DND-41 (cell line): ENCODE measurements around the gene KRTAP4-9.

Source experiments
- ATAC-seq: fragments of 200-7000 bp; cut with Tn5 transposase; 3 replicates; pipeline ENCODE4 v1.9.1; 2021; ENCODE audit warnings: low read depth; ENCODE audit not compliant: insufficient read depth
- DNase-seq: peaks from one replicate; pipeline ENCODE4 v3.0.0-alpha.2; 2020
- H2AFZ ChIP-seq: 2 replicates; pipeline ENCODE4 v1.6.0; 2012; ENCODE audit warnings: low read depth, low read length
- H3K27ac ChIP-seq: 2 replicates; pipeline ENCODE4 v1.5.1; 2012; ENCODE audit warnings: low read length, inconsistent platforms
- H3K27me3 ChIP-seq: fragments of 200-600 bp; sonication (generic); 2 replicates; pipeline ENCODE4 v1.6.0; 2012; ENCODE audit warnings: low read length, mild to moderate bottlenecking, inconsistent platforms; ENCODE audit not compliant: insufficient read depth, poor library complexity
- H3K36me3 ChIP-seq: 2 replicates; pipeline ENCODE4 v1.5.1; 2012; ENCODE audit warnings: low read length, inconsistent platforms; ENCODE audit not compliant: insufficient read depth
- H3K4me1 ChIP-seq: 2 replicates; pipeline ENCODE4 v1.5.1; 2012; ENCODE audit warnings: mild to moderate bottlenecking, low read length; ENCODE audit not compliant: insufficient read depth
- H3K4me2 ChIP-seq: 2 replicates; pipeline ENCODE4 v1.6.0; 2012; ENCODE audit warnings: mild to moderate bottlenecking, moderate library complexity, low read length, inconsistent platforms; ENCODE audit not compliant: insufficient read depth
- H3K4me3 ChIP-seq, 2 experiments: fragments of 200-600 bp in 1 of 2; shearing (Covaris generic) in 1 of 2; 2 replicates each; pipeline ENCODE4 v1.5.1; 2012 to 2016; ENCODE audit warnings: inconsistent platforms in 2 of 2, low read length in 2 of 2, mild to moderate bottlenecking in 2 of 2, low read depth in 1 of 2, moderate library complexity in 1 of 2
- H3K79me2 ChIP-seq: 2 replicates; pipeline ENCODE4 v1.6.0; 2012; ENCODE audit warnings: low read length, inconsistent platforms; ENCODE audit not compliant: insufficient read depth
- H3K9ac ChIP-seq: 2 replicates; pipeline ENCODE4 v1.6.0; 2012; ENCODE audit warnings: low read depth, mild to moderate bottlenecking, inconsistent platforms, low read length, moderate library complexity
- H3K9me3 ChIP-seq: 2 replicates; pipeline ENCODE4 v1.5.1; 2012; ENCODE audit warnings: low read length, moderate library complexity, mild to moderate bottlenecking, inconsistent platforms; ENCODE audit not compliant: insufficient read depth, severe bottlenecking
- H4K20me1 ChIP-seq: 2 replicates; pipeline ENCODE4 v1.6.0; 2012; ENCODE audit warnings: low read length; ENCODE audit not compliant: insufficient read depth
- CTCF ChIP-seq: IDR thresholded peaks from 2 replicates; pipeline ENCODE4 v1.5.1; 2012; ENCODE audit warnings: borderline replicate concordance, low read length, moderate library complexity, mild to moderate bottlenecking; ENCODE audit not compliant: poor library complexity, severe bottlenecking; ENCODE audit errors: extremely low read depth
- EZH2 ChIP-seq: IDR thresholded peaks from 3 replicates; pipeline ENCODE4 v1.6.1; 2012; ENCODE audit warnings: borderline replicate concordance, low read depth, mild to moderate bottlenecking, moderate library complexity, low read length, inconsistent platforms; ENCODE audit not compliant: severe bottlenecking

The KRTAP4-9 gene

GRCh38 chr17:41126412-41126811 is 21.2 kb downstream of the KRTAP4-9 start:
- ATAC-seq, result no peak
- DNase-seq, result no peak
- no peak overlapping the region for H2AFZ ChIP-seq
- no peak for TF ChIP-seq EZH2
- TF ChIP-seq CTCF, result no peak
- no peak overlapping the region for H3K4me2 ChIP-seq
- no peak overlapping the region for H3K4me3 ChIP-seq
- H3K79me2 ChIP-seq, result no peaks in the 10 kb centered on the region
- no peaks in the 10 kb centered on the region for H3K4me1 ChIP-seq
- no peak overlapping the region for H3K27ac ChIP-seq
- H3K9ac ChIP-seq, result no peak overlapping the region
- no peaks in the 10 kb centered on the region for H4K20me1 ChIP-seq
- peaks cover 4% of the 10 kb centered on the region for H3K27me3 ChIP-seq
- H3K9me3 ChIP-seq, result no peaks in the 10 kb centered on the region
- H3K36me3 ChIP-seq, result no peaks in the 10 kb centered on the region

DNA sequence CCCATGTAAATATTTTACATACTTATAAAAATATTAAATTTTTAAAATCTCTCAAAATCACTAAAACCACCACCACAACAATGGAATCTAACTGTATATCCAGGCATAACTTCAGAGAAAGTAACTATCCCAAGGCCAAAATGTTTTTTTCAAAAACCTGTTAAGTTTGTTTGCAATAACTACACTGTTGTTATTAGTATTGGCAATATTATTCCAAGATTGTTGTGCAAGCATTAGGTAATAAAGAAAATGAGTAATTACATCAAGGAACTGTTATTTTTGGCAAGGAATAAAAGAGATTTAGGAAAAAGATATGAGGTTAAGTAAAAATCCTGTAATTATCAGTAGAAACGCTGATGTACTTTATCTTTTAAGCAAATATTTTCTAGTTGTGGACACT is 22.2 kb downstream of the KRTAP4-9 start:
- TF ChIP-seq EZH2 (no peak), CTCF (no peak)
- H2AFZ ChIP-seq, result no peak overlapping the region
- H3K27ac ChIP-seq, result no peak overlapping the region
- H4K20me1 ChIP-seq, result no peaks in the 10 kb centered on the region
- H3K9me3 ChIP-seq, result no peaks in the 10 kb centered on the region
- H3K9ac ChIP-seq, result no peak overlapping the region
- DNase-seq, result no peak
- no peaks in the 10 kb centered on the region for H3K79me2 ChIP-seq
- no peaks in the 10 kb centered on the region for H3K36me3 ChIP-seq
- no peak for ATAC-seq
- H3K4me2 ChIP-seq, result no peak overlapping the region
- no peaks in the 10 kb centered on the region for H3K4me1 ChIP-seq
- H3K27me3 ChIP-seq, result peaks cover 4% of the 10 kb centered on the region
- no peak overlapping the region for H3K4me3 ChIP-seq

GRCh38 chr17:41131979-41132378 is 26.8 kb downstream of the KRTAP4-9 start:
- no peaks in the 10 kb centered on the region for H3K79me2 ChIP-seq
- DNase-seq, result no peak
- H3K27me3 ChIP-seq, result peaks cover 6% of the 10 kb centered on the region
- H3K4me2 ChIP-seq, result no peak overlapping the region
- no peak overlapping the region for H3K27ac ChIP-seq
- no peaks in the 10 kb centered on the region for H3K9me3 ChIP-seq
- H3K9ac ChIP-seq, result no peak overlapping the region
- no peak for ATAC-seq
- TF ChIP-seq CTCF (no peak), EZH2 (no peak)
- no peak overlapping the region for H3K4me3 ChIP-seq
- H3K36me3 ChIP-seq, result no peaks in the 10 kb centered on the region
- H2AFZ ChIP-seq, result no peak overlapping the region
- H3K4me1 ChIP-seq, result no peaks in the 10 kb centered on the region
- no peaks in the 10 kb centered on the region for H4K20me1 ChIP-seq
